Activated CD4-positive, alpha-beta T cell treated with anti-CD3 and anti-CD28 coated beads, Interleukin-2, Interleukin-6, amounts not matched to agents 100 ng/mL and 50 ng/mL, durations not matched to agents 16 hours and 8 hours (primary cell): ENCODE measurements around the gene WBP4.
"Not testable (repeated sequence)": the region's sequence is repeated elsewhere in the genome, so short reads cannot be mapped to it uniquely, and the experiment has no call there.

Source experiments
- DNase-seq: peaks from one replicate; pipeline ENCODE4 v3.0.0-alpha.2; 2020

Gene WBP4

DNA sequence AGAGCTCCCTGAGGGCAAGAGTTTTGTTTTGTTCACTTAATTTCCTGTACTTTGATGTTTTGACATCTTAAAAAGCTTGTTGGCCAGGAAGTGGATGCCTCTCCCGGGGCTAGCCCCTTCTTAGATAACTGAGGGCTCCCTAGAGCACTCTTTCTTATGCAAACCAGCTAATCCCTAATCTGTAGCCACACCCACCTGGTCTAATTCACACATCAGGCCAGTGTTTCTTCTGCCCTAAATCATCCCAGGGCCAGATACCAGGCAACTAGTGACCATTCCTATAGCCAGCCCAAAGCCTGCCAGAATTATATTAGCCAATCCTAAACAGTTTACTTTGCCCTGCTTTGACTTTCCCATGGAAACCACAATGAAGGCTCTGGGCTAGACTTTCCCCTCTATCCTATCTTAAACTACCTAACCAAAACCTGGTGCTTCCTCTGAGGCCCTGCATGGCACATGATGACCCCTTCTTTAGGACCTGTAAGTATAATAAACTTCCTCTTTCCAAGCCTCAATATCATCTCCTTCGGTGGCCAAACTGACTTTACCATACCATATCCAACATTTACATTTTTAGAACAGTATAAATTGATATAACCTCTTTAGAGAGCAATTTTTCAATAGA lies 24.8 kb downstream of the WBP4 start:
- no peak for DNase-seq

DNA sequence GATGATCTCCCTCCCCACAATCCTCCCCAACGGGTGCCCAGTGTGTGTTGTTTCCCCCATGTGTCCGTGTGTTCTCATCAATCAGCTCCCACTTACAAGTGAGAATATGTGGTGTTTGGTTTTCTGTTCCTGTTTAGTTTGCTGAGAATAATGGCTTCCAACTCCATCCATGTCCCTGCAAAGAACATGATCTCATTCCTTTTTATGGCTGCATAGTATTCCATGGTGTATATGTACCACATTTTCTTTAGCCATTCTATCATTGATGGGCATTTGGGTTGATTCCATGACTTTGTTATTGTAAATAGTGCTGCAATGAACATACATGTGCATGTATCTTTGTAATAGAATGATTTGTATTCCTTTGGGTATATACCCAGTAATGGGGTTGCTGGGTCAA lies 34.4 kb downstream of the WBP4 start:
- DNase-seq: not testable (repeated sequence)

DNA sequence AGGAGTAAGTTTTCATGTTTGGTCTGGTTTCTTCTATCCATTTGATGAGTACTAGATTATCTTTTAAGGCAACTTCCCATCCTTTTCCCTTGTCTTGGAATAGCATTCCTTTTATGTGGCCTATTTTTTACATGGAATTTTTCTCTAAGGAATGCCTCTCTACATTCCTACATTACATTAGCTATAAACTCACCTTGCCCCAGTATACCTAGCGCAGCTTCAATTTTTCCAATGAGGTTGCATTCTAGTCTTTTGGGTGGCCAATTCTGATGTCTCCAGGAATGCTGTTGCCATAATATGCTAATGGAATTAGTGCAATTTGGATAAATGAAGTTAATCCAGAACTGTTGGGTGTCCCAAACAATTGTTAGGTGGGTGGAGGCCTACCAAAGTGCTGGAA lies 37.5 kb downstream of the WBP4 start:
- DNase-seq: no peak

DNA sequence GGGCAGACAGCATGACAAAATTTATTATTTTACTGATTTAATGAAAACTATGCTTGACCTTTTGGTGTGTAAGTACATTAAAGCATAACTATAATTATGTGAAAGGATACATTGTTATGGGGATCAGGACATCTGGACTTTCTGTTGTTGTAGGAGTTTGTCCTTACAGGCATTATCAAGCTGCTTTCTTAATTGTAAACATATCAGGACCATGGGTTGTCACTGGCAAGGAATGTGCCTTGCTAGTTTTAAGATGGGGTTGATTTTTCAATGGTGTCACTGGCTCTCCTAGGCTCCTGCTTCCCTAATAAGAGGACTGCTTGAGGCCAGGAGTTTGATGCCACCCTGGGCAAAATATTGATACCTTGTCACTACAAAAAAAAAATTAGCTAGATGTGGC lies 38.7 kb downstream of the WBP4 start:
- no peak for DNase-seq

DNA sequence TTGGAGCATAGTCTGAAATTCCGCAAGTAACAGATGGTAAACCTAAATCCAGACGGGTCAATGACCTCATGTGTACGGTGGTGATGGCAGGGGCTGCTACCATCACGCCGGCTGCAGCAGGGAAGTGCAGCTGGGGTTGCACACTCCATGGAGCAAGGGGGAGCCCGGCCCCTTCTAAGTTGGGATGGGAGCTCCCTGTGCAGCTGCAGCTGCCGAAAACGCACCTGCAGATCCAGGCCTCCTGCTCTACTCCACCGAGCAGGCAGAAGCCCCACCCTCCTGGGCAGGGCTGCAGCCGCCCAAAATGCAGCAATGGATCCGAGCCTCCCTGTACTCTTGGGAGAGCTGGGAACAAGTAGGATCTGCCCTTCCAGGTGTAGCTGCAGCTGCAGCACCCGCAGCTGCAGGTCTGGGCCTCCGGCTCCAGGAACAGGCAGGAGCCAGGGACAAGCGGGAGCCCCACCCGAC lies 45.8 kb downstream of the WBP4 start:
- no peak for DNase-seq

DNA sequence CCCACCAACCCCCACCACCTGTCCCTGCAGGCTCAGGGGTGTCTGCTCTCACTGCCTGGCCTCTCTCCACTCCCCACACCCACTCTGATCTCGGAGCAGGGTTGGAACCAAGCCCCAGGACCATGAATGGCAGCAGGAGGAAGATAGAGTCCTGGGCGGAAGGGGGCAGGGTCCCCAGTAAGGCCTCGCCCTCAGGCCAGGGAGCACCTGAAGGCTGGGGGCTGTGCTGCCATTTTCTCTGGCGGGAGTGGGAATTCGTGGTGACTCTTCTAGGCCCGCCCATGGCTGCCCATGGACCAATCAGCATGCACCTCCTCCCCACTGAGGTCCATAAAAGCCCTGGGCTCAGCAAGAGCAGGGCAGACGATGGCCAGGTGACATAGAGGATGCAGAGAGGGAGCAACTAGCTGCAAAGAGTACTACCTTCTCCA lies 46.3 kb downstream of the WBP4 start:
- DNase-seq: no peak

DNA sequence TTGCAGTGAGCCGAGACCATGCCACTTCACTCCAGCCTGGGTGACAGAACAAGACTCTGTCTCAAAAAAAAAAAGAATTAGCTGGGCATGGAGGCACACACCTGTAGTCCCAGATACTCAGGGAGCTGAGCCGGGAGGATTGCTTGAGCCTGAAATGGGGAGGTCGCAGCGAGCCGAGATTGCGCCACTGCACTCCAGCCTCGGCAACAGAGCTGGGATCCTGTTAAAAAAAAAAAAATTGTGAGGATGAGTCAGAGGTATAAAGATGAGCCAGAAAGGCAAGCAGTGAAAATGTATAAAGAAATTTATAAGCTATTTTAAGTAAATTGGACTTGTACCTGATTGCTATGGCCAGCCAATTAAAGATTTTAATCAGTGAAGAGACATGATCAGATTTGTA lies 50.1 kb downstream of the WBP4 start:
- no peak for DNase-seq

DNA sequence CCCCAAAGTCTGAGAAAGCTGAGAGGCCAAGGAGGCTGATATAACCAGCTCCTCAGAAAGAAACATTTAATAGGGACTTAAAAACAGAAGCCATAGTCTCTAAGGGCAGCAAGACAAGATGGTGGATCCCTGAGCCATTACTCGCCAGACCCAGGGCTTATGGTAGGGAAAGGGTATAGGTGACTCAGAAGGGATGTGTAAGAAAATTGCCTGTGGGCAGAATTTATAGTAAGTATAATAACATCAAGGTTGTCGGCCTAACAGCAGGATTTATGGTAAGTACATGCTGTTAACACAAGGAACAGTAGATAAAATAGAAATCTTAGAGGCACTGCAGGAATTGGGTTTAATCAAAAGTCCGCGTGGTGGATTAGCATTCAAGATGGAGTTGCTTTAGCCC lies 56.6 kb downstream of the WBP4 start:
- no peak for DNase-seq

DNA sequence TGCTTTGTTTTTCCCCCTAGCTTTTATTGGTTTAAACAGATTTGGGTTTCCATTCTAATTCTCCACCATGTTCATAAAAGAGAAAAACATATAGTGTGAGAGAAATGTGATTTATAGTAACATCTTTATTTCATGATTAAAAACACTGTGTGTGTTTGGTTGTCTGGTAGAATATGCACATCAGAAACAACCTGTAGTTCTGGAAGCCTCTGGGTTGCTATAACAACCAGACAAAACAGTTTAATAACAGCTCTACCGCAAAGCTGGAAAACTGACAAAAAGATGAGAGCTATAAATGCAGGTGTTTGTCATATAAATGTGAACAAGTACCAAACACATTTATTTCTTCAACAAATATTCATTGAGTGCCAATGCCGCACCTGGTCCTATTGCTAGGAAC lies 61.5 kb downstream of the WBP4 start:
- DNase-seq: no peak

DNA sequence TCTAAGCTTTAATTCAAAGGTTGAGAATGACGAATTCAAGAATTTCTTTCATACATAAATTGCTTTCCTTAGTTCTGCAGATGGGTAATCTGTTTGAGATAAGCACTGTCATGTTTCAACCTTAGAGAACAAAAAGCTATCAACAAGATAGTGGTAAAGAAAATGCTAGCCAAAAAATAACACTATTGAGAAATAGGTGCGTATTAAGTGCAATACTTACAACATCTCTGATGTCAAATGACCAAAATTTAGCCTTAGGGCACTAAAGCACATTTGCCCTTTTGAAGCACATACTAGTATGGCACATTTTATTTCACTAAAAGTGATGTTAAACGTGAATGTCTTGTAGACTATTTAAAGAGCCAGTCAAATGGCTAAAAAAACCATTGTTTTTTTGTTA lies 66.4 kb downstream of the WBP4 start:
- DNase-seq: no peak

DNA sequence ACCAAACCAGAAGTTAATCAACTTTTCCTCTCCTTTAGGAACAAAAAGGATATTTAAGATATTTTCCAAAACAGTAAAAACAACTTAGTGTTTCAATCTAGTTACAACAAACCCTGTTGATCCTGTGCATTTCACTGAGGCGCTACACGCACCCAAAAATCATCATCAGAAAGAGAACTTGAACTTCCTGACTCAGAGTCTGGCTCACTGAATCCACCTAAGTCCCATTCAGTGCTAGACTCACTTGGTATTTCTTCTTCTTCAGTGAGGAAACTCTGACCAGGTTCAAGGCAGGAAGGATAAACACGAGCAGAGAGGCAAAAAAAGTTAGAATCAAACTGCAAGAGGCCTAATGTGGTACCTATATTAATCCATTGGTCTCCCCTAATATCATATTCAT lies 69.0 kb downstream of the WBP4 start:
- DNase-seq: peak; percentile 27

DNA sequence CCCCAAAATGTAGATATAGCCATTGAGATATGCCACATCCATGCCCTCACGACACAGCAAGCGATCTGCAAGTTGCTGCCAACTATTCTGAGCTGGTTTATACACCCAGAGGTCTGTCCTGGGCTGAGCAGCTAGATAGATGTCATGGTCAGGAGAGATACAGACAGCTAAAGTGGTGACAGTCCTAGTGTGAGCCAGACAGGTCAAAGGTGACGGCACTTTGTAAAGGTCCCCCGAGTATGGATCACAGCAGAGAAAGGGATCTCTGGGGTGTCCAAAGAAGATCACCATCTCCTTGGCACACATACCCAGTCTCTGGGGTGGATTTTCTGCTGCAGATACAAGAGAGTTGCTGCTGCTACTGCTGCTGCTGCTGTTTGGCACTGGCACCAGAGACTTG lies 69.9 kb downstream of the WBP4 start:
- DNase-seq: not testable (repeated sequence)

DNA sequence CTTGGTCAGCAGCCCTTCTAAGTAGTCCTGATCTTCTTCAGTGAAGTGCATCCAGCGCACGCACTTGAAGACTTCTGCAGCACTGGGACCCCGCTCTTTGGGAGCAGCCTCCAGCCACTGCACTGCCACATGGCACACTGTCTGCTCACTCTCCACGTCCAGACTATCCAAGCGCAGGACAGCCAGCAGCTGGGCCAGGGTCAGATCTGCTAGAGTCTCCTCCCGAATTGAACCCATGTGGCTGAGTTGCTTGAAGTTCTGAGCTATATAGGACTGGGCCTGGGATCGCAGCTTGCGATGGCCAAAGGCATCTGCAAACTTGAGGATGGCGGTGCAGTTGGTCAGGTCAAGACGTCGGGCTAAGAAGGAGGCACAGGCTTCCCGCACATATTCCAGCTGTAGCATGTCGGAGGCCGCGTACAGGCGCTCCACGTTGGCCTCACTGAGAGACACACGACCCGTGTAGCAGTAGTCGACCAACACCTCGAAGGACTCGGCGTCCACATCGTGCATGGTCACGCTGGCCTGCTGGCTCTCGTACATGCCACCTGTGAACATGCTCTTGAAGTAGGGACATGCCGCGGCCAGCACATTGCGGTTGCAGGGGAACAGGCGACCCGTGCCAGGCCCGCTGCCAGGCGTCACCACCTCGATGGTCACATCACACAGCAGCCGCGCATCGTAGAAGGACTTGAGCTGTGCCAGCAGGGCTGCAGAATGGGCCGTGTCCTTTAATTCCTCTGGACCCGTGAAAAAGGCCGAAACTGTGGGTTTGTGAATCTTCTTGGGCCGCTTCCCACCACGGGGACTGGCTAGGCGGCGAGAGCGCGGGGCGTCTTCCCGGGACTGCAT lies 70.6 kb downstream of the WBP4 start:
- not testable (repeated sequence) for DNase-seq

DNA sequence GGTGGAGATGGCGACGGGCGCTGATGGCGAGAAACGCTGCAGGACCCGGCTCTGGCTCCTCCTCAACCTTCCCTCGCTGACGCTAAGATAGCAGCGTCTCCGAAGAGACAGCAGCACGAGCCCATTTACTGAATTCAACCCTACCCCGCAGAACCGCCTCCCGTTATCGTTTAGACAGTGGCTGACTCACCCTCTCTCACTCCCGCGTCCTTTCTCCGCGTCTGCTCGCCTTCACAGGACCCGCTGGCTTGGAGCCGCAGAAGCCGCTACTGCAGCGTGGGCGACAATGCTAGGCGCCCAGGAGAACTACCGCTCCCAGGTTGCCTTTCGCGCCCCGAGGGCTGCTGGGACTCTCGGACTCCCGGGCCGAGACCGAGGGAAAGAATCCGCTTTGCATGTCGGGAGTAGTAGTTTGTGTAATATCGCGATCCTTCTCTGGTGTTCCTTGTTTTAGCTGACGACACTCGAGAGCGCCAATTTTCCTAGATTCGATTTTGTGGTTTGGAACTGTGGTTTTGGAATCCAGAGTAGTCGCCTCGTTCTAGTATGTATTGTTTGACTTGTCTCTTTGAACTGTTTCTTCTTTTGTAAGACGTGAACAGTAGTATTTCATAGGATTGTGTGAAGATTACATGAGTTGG lies 71.3 kb downstream of the WBP4 start, which contains the start of gene KBTBD6:
Gene KBTBD6, minus strand, starts transcription at position 291 of the 641 bp plus-strand sequence. CDS start 291 bp downstream, outside the sequence.
- peak; percentile 98 for DNase-seq
